Measurements from ENCODE around the gene ATP5PD. TPM values are rescaled to one million over a fixed set of nuclear protein-coding genes. Genes with fewer than 3 reads are reported as not detected.
"Not testable (repeated sequence)": the region's sequence is repeated elsewhere in the genome, so short reads cannot be mapped to it uniquely, and the experiment has no call there.

Gene ATP5PD
- total RNA-seq, 1 experiment from 2014 or later = 344 TPM

- not testable (repeated sequence) for H3K27ac ChIP-seq (ENCODE audit: insufficient read length, low read depth, low read length); H3K18ac ChIP-seq (ENCODE audit: insufficient read length, low read depth, low read length); H2BK120ac ChIP-seq (ENCODE audit: low read depth, low read length, poor library complexity, severe bottlenecking); H4K91ac ChIP-seq (ENCODE audit: insufficient read length, low read depth, low read length); H3K23me2 ChIP-seq (ENCODE audit: insufficient read length, low read depth, low read length, poor library complexity, severe bottlenecking); H3K14ac ChIP-seq (ENCODE audit: insufficient read depth, low read length); H3K23ac ChIP-seq (ENCODE audit: insufficient read length, low read depth, low read length); H3K4ac ChIP-seq (ENCODE audit: low read depth, low read length); H3K4me3 Mint-ChIP-seq; H3K56ac ChIP-seq (ENCODE audit: insufficient read length, low read depth, low read length); H3K9ac ChIP-seq (ENCODE audit: extremely low read depth, insufficient read length, low read length); H3K79me1 ChIP-seq (ENCODE audit: insufficient read depth, low read depth, low read length, poor library complexity, severe bottlenecking); H2BK12ac ChIP-seq (ENCODE audit: insufficient read length, low read depth, low read length); H3K4me2 ChIP-seq (ENCODE audit: insufficient read depth, insufficient read length, low read length); H3K79me2 ChIP-seq (ENCODE audit: insufficient read depth, low read length); H2BK5ac ChIP-seq (ENCODE audit: insufficient read length, low read length); H3T11ph ChIP-seq (ENCODE audit: low read length); H2BK15ac ChIP-seq (ENCODE audit: low read depth, low read length); H2BK20ac ChIP-seq (ENCODE audit: low read depth, low read length, poor library complexity, severe bottlenecking); H4K20me1 ChIP-seq (ENCODE audit: control insufficient read depth, insufficient read depth, insufficient read length); H4K5ac ChIP-seq (ENCODE audit: insufficient read length, low read depth, low read length); H2AK5ac ChIP-seq (ENCODE audit: insufficient read length, low read length); H3K9me3 ChIP-seq (ENCODE audit: control insufficient read depth, low read depth, low read length); H3K4me1 Mint-ChIP-seq; H3K4me1 ChIP-seq (ENCODE audit: insufficient read depth, low read length); DNase-seq; H3K27ac Mint-ChIP-seq; H3K27me3 ChIP-seq (ENCODE audit: insufficient read depth, low read length); H4K8ac ChIP-seq (replicated peaks; ENCODE audit: insufficient read length, low read depth, low read length); H2AFZ ChIP-seq (ENCODE audit: low read length)
- WGBS (ENCODE audit: extremely low coverage, insufficient read length, low lambda C conversion rate) = no CpG with 5 or more reads among the region's 9 CpGs
- peaks cover 16% of the 10 kb centered on the region for H3K27me3 Mint-ChIP-seq (ENCODE audit: low read depth)
- H3K9me3 Mint-ChIP-seq = peaks cover 24 to 41% of the 10 kb centered on the region in 2 experiments
- H3K36me3 Mint-ChIP-seq (ENCODE audit: insufficient read depth in 1 of 3, low read depth in 3 of 3) = peaks cover 27 to 46% (median 40%) of the 10 kb centered on the region in 3 experiments; a peak in 6 of 7 replicates
These were observed 21.4 kb downstream of the ATP5PD start for GRCh38 chr17:75025398-75025734.
